Measurements from ENCODE around the gene GNL3.
"Not testable (repeated sequence)": the region's sequence is repeated elsewhere in the genome, so short reads cannot be mapped to it uniquely, and the experiment has no call there.

GNL3 gene, protein sequence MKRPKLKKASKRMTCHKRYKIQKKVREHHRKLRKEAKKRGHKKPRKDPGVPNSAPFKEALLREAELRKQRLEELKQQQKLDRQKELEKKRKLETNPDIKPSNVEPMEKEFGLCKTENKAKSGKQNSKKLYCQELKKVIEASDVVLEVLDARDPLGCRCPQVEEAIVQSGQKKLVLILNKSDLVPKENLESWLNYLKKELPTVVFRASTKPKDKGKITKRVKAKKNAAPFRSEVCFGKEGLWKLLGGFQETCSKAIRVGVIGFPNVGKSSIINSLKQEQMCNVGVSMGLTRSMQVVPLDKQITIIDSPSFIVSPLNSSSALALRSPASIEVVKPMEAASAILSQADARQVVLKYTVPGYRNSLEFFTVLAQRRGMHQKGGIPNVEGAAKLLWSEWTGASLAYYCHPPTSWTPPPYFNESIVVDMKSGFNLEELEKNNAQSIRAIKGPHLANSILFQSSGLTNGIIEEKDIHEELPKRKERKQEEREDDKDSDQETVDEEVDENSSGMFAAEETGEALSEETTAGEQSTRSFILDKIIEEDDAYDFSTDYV

DNA sequence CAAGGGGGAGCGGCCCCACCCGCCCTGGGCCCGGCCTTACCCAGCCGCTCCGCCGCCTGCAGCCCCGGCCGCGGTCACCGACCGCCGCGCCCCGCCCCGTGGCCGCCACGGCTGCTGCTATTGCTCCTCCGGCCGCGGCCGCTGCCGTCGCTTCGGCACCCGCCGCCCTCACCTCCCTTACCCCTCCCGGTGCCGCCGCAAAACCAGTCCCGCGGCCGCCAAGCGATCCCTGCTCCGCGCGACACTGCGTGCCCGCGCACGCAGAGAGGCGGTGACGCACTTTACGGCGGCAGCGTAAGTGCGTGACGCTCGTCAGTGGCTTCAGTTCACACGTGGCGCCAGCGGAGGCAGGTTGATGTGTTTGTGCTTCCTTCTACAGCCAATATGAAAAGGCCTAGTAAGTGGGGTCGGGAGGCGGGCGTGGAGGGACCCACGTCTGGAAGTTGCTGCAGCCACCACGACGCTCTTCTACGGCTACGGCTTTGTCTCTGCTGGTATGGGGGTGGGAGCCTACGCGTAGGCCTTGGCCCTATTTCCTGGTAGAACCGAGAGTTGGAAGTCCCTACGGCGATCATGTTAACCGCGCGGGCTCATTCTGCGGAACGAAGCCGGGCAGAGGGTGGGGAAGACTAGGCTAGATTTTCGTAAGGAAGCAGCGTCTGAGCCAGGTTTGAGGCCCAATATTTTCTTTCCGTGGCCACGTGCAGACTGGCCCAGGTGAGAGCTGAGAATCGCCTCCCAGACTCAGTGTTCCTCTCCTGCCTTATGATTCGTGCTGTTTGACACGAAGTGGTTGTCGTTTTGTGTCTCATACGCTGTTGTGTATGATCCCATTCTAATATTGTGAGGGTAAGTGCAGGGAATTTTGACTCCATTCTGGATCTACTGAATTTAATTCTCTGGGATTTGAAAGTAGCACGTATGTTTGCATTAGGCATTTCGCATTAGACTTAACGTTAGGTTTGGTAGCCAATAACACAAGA, at the start of gene GNL3, which contains the start of gene PBRM1:
Gene GNL3, plus strand, starts transcription at position 324 of the 983 bp plus-strand sequence. Its CDS starts 61 bp downstream, at position 385.
Gene PBRM1, minus strand, starts transcription at position 205 of the 983 bp plus-strand sequence.
- DNase-seq = peak; percentile 95

DNA sequence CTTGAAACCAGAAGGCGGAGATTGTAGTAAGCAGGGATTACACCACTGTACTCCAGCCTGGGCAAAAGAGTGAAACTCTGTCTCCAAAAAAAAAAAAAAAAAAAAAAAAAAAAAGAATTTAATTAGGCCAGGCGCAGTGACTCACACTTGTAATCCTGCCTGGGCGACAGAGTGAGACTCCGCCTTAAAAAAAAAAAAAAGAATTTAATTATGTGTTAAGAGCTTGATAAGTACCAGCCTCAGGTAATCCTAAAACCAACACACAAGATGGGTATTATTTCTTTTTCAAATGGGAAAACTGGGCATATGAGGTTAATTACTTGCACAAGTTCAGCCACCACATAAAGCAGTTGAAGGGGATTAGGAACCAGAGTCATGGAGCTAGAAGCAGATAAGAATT, 49.2 kb upstream of the GNL3 start:
- no peak for DNase-seq

DNA sequence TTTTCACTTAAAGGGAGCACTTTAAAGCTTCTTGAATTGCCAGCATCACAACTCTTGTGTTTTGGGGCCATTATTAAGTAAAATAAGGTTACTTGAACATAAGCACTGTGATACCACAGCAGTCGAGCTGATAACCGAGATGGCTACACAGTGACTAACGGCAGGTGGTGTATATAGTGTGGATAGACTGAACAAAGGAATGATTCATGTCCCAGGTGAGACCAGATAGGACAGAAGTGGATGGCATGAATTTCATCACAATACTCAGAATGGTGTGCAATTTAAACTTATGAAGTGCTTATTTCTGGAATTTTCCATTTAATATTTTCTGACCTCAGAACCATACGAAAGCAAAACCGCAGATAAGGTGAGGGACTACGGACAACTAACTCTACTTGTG, 40.3 kb upstream of the GNL3 start:
- no peak for DNase-seq

DNA sequence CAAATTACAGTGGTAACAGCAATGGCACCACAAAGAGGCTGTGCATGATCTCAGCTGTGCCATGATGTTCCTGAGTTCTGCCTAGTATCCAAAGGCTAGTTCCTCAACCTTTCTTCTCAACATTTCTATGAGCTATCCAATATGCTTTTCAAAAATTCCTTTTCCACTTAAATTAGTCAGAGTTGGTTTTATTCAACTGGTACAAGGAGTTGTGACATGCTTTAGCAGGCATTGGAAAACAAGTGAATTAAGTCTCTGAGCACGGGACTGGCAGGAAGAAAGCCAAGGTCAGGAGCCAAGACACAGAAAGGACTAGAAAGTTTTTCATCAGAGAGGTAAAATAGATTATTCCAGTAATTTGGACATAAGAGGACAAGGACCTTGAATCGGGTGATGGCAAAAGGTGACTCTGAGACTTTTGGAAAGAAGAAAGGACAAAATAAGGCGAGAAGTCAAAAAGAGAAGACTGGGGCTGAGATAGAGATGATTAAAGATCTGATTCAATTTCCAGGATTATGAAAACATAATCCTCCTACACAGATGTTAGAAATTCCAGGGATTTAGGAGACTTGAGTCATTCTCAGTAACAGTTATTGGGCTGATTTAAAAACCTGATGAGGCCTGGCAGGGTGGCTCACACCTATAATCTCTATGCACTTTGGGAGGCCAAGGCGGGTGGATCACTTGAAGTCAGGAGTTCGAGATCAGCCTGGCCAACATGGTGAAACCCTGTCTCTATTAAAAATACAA, 36.2 kb upstream of the GNL3 start:
- no peak for DNase-seq

DNA sequence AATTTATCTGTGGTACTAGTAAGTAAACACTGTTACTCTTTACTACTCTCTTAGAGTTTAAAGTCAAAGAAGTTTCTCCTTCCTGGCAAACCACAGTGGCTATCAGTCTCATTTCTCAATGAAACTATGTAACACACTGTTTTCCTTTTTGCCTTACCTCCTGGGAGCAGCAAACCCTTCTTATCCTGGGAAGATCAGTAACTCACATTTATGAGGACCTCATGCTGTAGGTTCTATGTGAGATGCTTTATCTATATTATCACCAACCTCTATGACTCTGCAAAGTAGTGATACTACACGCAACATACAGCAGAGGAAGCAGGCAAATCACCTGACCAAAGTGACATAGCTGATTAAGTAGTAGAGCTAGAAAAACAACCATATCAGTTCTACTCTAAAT, 35.4 kb upstream of the GNL3 start:
- no peak for DNase-seq

DNA sequence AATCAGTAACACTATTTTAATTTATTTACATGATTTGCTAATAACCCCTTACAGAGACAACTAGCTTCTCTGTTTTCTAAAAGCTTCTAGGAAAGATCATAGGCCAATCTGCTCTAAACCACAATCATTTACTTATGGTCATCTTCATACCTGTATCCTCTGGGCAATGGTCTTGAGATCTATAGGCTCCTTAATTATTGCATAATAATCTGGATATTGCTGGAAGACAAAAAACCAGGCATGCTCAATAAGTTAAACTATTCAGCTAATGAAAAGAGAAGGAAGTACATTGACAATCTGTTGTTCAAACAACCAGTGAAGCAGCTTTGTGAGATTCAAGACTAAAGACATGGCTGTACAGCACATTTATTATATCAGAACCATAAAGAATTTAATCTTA, 34.2 kb upstream of the GNL3 start:
- no peak for DNase-seq

DNA sequence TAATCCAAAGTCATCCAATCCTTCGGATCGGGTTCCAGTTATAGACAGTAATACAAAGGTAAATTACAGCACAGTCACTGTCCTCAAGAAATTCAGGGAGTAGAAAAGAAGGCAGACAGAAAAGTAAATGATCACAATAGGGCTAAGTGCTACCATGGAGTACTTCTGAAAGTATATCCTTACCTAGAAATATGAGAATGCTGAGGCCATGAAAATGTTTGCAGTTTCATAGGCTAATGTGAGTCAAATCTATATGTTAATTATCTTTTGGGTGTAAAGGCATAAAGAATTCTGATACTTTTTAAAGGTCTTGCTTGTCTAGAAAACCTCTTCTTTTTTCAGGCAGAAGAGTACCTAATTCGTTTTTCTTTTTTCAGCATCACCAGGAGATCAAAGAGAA, 29.9 kb upstream of the GNL3 start:
- DNase-seq = no peak

DNA sequence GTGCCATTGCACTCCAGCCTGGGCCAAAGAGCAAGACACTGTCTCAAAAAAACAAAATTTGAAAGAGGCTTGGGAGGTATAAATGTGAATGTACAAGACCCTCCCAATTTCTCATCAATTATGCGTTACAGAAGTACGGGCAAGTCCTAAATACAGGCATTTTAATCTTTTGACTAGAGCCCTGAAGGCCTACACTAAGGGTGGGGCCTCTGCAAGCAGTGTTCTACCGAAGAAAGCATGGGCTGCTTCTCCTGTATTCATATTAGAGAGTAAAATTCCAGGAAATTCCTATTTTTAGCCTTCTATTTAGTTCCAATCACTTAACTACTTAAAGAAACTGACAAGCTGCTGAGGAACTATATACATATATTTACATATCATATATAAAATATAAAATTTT, 25.8 kb upstream of the GNL3 start:
- DNase-seq = no peak

DNA sequence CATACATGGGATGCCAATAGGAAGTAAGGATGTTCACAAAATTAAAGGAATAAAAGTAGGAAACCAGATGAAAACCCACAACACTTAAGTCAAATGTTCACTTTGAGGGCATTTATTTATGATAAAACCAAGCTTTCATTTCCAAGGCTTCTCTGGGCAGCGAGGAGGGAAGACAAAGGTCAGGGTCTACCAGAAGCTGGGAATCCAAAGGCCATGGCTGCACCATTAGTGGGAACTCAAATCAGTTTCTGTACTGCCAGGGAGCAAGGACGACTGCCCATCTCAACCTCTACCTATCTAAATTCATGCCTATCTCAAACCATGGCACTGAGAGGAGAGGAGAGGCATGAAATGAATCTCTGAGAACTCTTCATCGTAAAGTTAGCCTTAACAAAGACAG, 22.7 kb upstream of the GNL3 start:
- no peak for DNase-seq

DNA sequence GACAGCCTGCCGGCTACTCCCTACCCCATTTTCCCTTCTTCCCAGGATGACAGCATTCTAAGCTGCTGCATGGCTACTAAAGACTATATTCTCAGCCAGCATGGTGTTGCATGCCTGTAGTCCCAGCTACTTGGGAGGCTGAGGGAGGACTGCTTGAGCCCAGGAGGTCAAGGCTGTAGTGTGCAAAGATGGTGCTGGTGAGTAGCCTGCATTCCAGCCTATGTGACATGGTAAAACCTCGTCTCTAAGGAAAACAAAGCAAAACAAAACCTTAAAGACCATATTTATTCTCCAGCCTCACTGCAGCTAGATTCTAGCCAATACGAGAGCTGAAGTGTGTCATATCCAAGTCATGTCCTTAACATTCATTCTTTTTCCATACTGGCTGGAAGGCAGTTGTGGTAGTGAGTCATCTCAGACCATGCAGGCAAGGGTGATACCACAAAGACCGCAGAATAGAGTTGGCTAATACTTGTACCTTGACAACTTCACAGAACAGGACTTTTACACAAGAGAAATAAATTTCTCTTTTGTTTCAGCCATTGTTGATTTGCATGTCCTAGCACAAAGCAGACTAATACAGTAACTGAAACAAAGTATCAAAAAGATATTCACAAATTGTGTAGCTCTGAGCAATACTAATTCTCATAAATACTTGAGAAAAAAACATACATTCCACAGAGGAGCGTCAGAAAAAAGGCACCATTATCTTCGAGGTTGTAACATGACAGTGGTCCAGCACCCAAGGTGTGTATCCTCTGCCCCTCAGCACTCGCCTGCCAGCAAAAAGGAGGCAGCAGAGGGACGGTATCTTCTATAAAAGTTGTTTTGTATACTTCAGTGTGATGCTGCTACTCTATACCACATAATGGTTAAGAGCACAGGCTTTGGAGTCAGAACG, 15.0 kb upstream of the GNL3 start:
- DNase-seq = peak; percentile 43

DNA sequence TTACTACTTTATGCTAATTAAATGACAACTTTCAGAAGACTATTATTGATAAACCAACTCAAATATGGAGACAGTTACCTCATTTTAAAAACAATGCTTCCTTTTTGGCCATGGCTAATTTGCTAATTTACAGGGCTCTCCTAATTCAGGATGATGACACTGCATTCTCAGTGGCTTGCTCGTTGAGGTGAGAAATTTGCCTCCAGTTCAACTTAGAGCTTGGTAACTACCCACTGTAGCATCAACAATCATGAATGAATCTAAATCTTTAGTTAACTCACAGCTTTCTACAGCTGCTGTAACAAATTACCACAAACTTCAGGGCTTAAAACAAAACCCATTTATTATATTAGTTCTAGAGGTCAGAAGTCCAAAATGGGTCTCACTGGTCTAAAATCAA, 14.2 kb upstream of the GNL3 start:
- DNase-seq = no peak

DNA sequence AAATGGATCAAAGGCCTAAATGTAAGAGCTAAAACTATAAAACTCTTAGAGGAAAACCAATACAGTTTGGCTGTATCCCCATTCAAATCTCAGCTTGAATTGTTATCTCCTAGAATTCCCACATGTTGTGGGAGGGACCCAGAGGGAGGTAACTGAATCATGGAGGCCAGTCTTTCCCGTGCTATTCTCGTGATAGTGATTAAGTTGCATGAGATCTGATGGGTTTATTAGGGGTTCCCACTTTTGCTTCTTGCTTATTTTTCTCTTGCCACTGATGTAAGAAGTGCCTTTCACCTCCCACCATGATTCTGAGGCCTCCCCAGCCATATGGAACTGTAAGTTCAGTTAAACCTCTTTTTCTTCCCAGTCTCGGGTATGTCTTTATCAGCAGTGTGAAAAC, 9.6 kb upstream of the GNL3 start:
- not testable (repeated sequence) for DNase-seq

DNA sequence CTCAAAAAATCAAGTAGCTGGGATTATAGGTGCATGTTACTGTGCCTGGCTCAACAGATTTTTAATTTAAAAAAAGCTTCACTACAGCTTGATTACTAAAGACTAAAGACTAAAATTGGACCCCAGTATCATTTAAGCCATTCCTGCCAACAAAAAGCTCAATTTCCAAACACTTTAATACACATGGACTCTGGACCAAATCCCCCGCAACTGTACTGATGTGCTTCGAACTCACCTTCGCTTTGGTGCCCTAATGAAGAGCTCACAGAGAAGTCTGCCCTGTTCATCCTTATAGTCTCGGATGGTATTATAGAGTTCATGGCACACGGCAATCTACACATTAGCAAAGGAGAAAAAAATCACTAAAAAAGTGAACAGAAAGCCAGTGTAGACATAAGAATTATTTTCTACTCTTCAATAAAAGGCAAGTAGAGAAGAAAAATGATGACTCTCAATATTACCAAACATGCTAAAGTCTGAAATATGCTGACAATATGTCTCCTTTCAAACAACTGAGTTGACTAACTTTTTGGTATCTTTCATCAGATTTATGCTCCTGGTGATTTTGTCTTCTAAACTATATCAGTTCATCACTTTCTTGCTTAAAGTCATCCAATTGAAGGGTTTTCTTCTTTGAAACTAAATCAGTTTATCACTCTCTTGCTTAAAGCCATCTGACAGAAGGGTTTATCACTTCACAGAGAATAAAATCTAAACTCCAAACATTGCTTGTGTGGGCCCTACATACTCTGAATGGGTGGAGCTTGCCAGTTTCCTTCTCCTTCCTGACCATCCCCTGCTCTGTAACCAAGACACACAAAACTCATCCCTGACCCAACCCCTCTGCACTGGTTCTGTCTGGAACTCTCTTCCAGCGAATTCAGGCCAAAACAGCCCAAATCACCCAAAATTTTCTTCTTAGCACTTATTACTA, 7.3 kb upstream of the GNL3 start:
- no peak for DNase-seq

DNA sequence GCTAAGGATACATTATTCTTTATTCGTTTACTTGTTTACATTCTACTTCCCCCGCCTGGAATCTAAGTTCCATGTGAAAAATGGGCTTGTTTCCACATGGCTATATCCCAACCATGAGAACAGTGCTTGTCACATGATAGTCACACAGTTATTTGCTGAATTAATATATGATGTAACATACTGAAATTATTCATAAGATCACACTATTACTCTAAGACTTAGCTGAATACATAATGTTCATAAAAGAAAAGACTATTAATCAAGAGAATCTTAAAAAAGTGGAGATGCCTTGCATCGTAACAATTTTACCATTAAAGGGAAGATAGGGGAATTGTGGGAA, 6.7 kb upstream of the GNL3 start:
- DNase-seq = no peak

DNA sequence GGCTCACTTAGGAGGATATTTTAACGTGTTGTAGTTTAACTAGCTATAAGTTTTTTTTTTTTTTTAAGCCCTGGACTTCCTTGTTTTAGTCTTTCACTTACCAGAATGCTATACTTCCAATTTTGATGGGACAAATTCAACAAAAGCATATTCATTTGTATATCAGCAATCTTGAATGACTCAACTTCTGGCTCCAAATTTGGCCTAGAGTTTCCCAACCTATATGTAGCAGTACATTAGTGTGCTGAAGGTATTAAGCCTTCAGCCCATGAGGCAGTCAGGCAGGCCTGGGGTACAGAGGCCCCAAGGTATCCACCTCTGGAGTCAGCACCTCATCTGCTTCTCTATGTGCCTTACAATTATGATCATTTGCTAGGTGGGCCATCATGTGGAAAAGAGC, 6.0 kb upstream of the GNL3 start:
- no peak for DNase-seq

DNA sequence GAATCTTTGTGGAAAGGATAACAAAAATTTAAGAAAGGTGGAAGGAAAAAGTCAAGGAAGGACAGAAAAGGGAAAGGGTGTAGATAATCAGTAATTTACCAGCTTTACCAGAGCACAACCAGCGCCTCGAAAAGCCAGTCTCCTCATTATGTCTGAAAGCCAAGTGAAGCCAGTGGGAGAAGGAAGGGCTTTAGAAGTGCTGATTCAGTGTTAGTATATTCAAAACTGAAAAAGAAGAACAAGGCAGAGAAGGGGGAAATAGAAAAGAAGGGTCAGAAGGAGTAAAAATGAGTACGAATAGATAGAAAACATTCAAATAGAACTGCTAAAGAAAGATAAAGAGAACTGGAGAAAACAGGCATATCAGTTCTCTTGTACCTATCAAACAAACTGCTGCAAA, 4.2 kb upstream of the GNL3 start:
- no peak for DNase-seq

DNA sequence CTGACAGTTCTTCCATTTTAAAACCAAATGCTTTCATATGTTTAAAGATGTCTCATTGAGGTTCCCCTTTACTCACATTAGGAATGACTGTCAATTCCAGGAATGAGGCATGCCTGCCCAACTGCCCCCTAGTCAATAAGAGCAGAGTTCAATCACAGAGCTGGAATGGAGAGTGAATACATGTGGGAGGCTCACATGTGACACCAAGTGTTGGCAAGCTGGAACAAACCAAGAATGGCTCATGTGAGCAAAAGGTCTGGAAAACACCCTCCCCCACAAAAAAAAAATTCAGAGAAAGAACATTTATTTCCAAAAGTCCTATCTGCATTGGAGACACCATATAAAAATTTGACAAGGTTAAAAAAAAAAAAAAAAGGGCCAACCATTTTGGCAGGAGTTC, 3.8 kb upstream of the GNL3 start:
- no peak for DNase-seq

DNA sequence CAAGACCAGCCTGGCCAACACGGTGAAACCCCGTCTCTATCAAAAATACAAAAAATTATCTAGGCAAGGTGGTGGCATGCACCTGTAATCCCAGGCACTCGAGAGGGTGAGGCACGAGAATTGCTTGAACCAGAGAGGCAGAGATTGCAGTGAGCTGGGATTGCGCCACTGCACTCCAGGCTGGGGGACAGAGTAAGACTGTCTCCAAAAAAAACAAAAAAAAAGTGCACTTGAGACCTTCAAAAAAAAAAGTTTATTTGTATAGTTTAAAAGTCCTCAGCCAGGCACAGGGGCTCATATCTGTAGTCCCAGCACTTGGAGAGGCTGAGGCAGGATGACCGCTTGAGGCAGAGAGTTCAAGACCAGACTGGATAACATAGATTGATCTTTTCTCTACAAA, 2.2 kb upstream of the GNL3 start:
- no peak for DNase-seq

DNA sequence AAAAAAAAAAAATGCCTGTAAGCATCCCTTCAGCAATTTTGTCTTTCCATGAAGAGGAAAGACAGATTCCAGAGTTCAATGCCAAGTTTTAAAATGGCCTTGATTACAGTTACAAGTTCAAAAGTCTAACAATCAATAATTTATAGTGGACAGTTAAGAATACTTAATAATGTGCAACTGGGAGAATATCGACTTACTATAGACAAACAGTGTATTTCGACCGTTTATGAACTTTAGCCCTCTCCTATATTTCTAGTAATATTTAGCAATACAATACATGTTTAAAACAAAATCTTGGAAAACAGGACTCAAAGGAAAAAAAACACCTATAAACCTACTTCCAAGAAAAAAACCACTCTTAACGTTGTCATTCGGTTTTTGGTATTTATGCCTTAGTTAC, 1.6 kb upstream of the GNL3 start:
- no peak for DNase-seq

DNA sequence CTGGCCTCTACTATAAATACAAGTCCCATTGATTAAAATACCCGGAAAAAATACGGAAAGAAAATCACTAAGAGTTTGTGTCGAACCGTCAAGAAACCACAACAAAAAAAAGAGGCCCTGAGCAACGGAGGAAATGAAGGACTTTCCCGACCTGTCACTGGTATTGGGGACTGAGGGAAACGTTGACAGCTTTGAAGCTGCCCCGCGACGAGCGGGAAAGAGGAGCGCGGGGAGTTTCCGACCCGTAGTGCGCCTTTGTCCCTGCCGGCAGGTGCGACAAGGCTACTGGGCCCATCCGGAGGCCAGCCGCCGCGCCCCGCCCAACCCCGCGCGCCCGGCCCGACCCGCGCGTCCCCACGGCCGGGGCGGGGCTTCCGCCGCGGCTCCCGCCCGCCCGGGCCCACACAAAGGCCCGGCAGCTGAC, 535 bp upstream of the GNL3 start:
- peak; percentile 94 for DNase-seq

DNA sequence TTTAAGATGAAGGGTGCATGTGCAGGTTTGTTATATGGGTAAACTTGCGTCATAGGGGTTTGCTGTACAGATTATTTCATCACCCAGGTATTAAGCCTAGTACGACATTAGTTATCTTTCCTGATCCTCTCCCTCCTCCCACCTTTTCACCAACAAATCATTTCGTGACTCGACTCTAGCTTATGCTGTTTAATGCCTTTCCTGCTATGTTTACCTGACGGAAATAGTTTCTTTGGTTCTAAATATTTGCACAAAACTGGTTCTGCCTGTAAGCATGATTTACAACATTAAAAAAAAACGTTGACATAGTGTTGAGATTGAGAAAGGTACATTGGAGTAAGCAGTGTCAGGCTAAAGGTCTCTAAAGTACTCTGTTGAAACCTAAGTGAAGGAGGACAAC, 2.4 kb downstream of the GNL3 start:
- no peak for DNase-seq

Data from CD4-positive, alpha-beta T cell treated with Interleukin-21 for 1 hour (primary cell).